GM12878 (cell line): ENCODE results near the gene FAM186B. TPM values are rescaled to one million over a fixed set of nuclear protein-coding genes. Genes with fewer than 3 reads are reported as not detected.

ENCODE experiments used
- ATAC-seq: fragments of 200-7000 bp; cut with Tn5 transposase; 3 replicates; pipeline ENCODE4 v1.9.1; 2020; ENCODE audit warnings: mild to moderate bottlenecking, moderate library complexity
- BruUV-seq: library from RNA; stranded (reverse); fragments of 400-500 nt; replicated peaks from 2 replicates; lab custom pipeline; 2021; lab: Mats Ljungman, UMichigan
- CTCF ChIA-PET: fragments of 300-600 bp; sonication (Branson Sonifier 250); formaldehyde crosslinking; extraction: SDS; loops from one replicate; lab custom pipeline; 2021; ENCODE audit warnings: inconsistent platforms; lab: Yijun Ruan, JAX
- POLR2A ChIA-PET: fragments of 350-600 bp; formaldehyde crosslinking; extraction: SDS; loops from one replicate; lab custom pipeline; 2021; ENCODE audit warnings: inconsistent platforms; lab: Charles Lee
- RAD21 ChIA-PET: fragments of 300-600 bp; sonication (Branson Sonifier 250); formaldehyde crosslinking; loops from one replicate; lab custom pipeline; 2023; ENCODE audit warnings: antibody characterized with exemption; ENCODE audit not compliant: unreplicated experiment; lab: Charles Lee
- SMC1A ChIA-PET: fragments of 300-600 bp; sonication (Branson Sonifier 250); formaldehyde crosslinking; loops from one replicate; lab custom pipeline; 2023; ENCODE audit not compliant: unreplicated experiment, uncharacterized antibody; lab: Charles Lee
- DNase-seq: peaks from one replicate; pipeline ENCODE4 v3.0.0-alpha.2; 2011; ENCODE audit warnings: low read depth, low spot score
- FAIRE-seq: peaks from 3 replicates; lab custom pipeline; 2011; peaks lifted over from hg19 to GRCh38; lab: Jason Lieb, UNC
- H2AFZ ChIP-seq: 2 replicates; pipeline ENCODE4 v1.6.0; 2011; ENCODE audit warnings: low read depth, low read length, control low read depth; ENCODE audit not compliant: control insufficient read depth
- H3K27ac ChIP-seq: 2 replicates; pipeline ENCODE4 v1.5.1; 2011; ENCODE audit warnings: control low read depth; ENCODE audit not compliant: control insufficient read depth, insufficient read depth
- H3K27me3 ChIP-seq, 2 experiments: replicated peaks in 1 of 2; 2 replicates each; pipeline versions ENCODE4 v1.6.0 to v1.6.1; 2011; ENCODE audit warnings: low read length in 1 of 2; ENCODE audit not compliant: control insufficient read depth in 2 of 2, insufficient read depth in 2 of 2
- H3K36me3 ChIP-seq, 2 experiments: 2 replicates each; pipeline ENCODE4 v1.5.1; 2011; ENCODE audit warnings: low read length in 1 of 2; ENCODE audit not compliant: control insufficient read depth in 2 of 2, insufficient read depth in 2 of 2
- H3K4me1 ChIP-seq: 2 replicates; pipeline ENCODE4 v1.6.1; 2011; ENCODE audit warnings: mild to moderate bottlenecking, low read length, moderate library complexity, mixed read lengths; ENCODE audit not compliant: control insufficient read depth, insufficient read depth
- H3K4me2 ChIP-seq: 2 replicates; pipeline ENCODE4 v1.6.0; 2011; ENCODE audit warnings: control low read depth; ENCODE audit not compliant: control insufficient read depth, insufficient read depth
- H3K4me3 ChIP-seq: fragments of 200-600 bp; sonication (generic); 2 replicates; pipeline ENCODE4 v1.5.1; 2016
- H3K79me2 ChIP-seq: 2 replicates; pipeline ENCODE4 v1.6.0; 2011; ENCODE audit warnings: low read length; ENCODE audit not compliant: control insufficient read depth, insufficient read depth
- H3K9ac ChIP-seq: 2 replicates; pipeline ENCODE4 v1.8.0; 2011; ENCODE audit warnings: low read length, control low read depth, mixed read lengths; ENCODE audit not compliant: control insufficient read depth, insufficient read depth
- H3K9me3 ChIP-seq: replicated peaks from 3 replicates; pipeline ENCODE4 v1.5.1; 2011; ENCODE audit warnings: mild to moderate bottlenecking, low read length; ENCODE audit not compliant: control insufficient read depth, insufficient read depth
- H4K20me1 ChIP-seq: 2 replicates; pipeline ENCODE4 v1.6.0; 2011; ENCODE audit not compliant: control insufficient read depth, insufficient read depth
- ETV6 ChIP-seq, 2 experiments: fragments of 450-650 bp in 1 of 2; IDR thresholded peaks in 1 of 2; conservative IDR thresholded peaks in 1 of 2; 2 replicates each; pipeline ENCODE4 v1.6.1; 2014; ENCODE audit warnings: antibody characterized with exemption in 1 of 2, borderline replicate concordance in 1 of 2, low read depth in 1 of 2, mild to moderate bottlenecking in 1 of 2, moderate library complexity in 1 of 2
- IRF4 ChIP-seq: IDR thresholded peaks from 2 replicates; pipeline ENCODE4 v1.6.1; 2011; ENCODE audit warnings: low read depth, low read length
- JUND ChIP-seq: IDR thresholded peaks from 2 replicates; pipeline ENCODE4 v1.6.1; 2012; ENCODE audit warnings: low read depth, mild to moderate bottlenecking, low read length, improper control_type of control experiment, moderate library complexity
- MYB ChIP-seq: fragments of 150-350 bp; IDR thresholded peaks from 2 replicates; pipeline ENCODE4 v1.6.1; 2014; ENCODE audit warnings: mild to moderate bottlenecking, low read depth, low read length, borderline replicate concordance
- NKRF ChIP-seq: fragments of 450-650 bp; conservative IDR thresholded peaks from 2 replicates; pipeline ENCODE4 v1.6.1; 2017; ENCODE audit warnings: mild to moderate bottlenecking, moderate library complexity
- PBX3 ChIP-seq: IDR thresholded peaks from 2 replicates; pipeline ENCODE4 v1.6.1; 2011; ENCODE audit warnings: mild to moderate bottlenecking, low read depth, low read length, moderate library complexity; ENCODE audit not compliant: insufficient replicate concordance
- ZNF217 ChIP-seq: fragments of 450-650 bp; IDR thresholded peaks from 2 replicates; pipeline ENCODE4 v1.6.1; 2017; ENCODE audit warnings: antibody characterized with exemption, mild to moderate bottlenecking
- WGBS: methylation state at CpG from one replicate; pipeline ENCODE4 v1.1.6; 2016; ENCODE audit warnings: low lambda C conversion rate; ENCODE audit not compliant: insufficient replicate concordance, insufficient coverage; ENCODE audit errors: missing lambda C conversion rate; 5-methylcytosine and 5-hydroxymethylcytosine counted together
- in situ Hi-C: fragments of 300-500 bp; cut with MboI; formaldehyde crosslinking; loops from 9 replicates; pipeline ENCODE4 v1.14.3; 2018; ENCODE audit warnings: mixed read lengths
- intact Hi-C: fragments of 100-400 bp; cut with micrococcal nuclease; formaldehyde crosslinking; loops from one replicate; pipeline ENCODE4 v1.14.2; 2022; ENCODE audit not compliant: unreplicated experiment
- polyA plus RNA-seq, 11 experiments: library from polyadenylated mRNA; depleted of rRNA in 4 of 11; unstranded in 6 of 11; stranded (reverse) in 5 of 11; fragments of >200 nt; fragmentation: Nextera tagmentation in 4 of 11; fragmentation: Illumina TruSeq in 1 of 11; extraction: Ambion mirVana in 4 of 11; extraction: Trizol in 1 of 11; gene quantifications; 1 replicate in 1 of 11; 2 replicates in 10 of 11; pipeline versions ENCODE4 v1.2.1 to v1.2.3, GENCODE V29; 2011 to 2016; ENCODE audit warnings: inconsistent platforms in 2 of 11, missing spikeins in 2 of 11, low read depth in 1 of 11
- total RNA-seq, 4 experiments: library from RNA; depleted of rRNA in 3 of 4; stranded (reverse); fragments of >200 nt in 3 of 4; fragmentation: Illumina TruSeq in 1 of 4; extraction: Trizol in 1 of 4; gene quantifications; 2 replicates each; pipeline versions ENCODE4 v1.2.1 to v1.2.3, GENCODE V29; 2013 to 2021
- TF ChIP-seq, protein P1 (sequence below): fragments of 450-650 bp; IDR thresholded peaks from 2 replicates; pipeline ENCODE4 v1.6.1; 2018; ENCODE audit warnings: mild to moderate bottlenecking, low read depth, moderate library complexity; ENCODE audit not compliant: partially characterized antibody

The FAM186B gene
- total and polyA plus RNA-seq, 10 of the 15 experiments (the other 5 are each of a cell fraction or from before 2014, with no cell fraction given) = 0.13 to 0.79 (median 0.51) TPM

GRCh38 chr12:49627752-49628360 lies 22.4 kb upstream of the FAM186B start:
- POLR2A ChIA-PET = interaction anchor here (0.7 to 1.3 kb wide), 3 partner anchors 76 to 207 kb away, joined by 3 to 4 read pairs (median 4); no protein-coding TSS in a partner anchor
- 94% methylated on average over 3 of the region's 3 CpGs for WGBS

More at GRCh38 chr12:49627752-49628360, 22.4 kb upstream of the FAM186B start:
- ATAC-seq (no peak), FAIRE-seq (no peak), DNase-seq (no peak)
- peaks cover 3% of the 10 kb centered on the region for H3K4me1 ChIP-seq
- TF ChIP-seq ETV6 (conservative IDR thresholded peaks at IDR 0.05 in 1 of 2, IDR thresholded peaks at IDR 0.05 in 1 of 2; ENCODE audit: borderline replicate concordance in 1 of 2, low read depth in 1 of 2) = no peak
- TF ChIP-seq IRF4 = no peak
- no peak for TF ChIP-seq NKRF
- TF ChIP-seq PBX3 = no peak
- TF ChIP-seq, protein P1, sequence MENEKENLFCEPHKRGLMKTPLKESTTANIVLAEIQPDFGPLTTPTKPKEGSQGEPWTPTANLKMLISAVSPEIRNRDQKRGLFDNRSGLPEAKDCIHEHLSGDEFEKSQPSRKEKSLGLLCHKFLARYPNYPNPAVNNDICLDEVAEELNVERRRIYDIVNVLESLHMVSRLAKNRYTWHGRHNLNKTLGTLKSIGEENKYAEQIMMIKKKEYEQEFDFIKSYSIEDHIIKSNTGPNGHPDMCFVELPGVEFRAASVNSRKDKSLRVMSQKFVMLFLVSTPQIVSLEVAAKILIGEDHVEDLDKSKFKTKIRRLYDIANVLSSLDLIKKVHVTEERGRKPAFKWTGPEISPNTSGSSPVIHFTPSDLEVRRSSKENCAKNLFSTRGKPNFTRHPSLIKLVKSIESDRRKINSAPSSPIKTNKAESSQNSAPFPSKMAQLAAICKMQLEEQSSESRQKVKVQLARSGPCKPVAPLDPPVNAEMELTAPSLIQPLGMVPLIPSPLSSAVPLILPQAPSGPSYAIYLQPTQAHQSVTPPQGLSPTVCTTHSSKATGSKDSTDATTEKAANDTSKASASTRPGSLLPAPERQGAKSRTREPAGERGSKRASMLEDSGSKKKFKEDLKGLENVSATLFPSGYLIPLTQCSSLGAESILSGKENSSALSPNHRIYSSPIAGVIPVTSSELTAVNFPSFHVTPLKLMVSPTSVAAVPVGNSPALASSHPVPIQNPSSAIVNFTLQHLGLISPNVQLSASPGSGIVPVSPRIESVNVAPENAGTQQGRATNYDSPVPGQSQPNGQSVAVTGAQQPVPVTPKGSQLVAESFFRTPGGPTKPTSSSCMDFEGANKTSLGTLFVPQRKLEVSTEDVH = no peak
- no peak for TF ChIP-seq ZNF217
- TF ChIP-seq MYB = no peak
- TF ChIP-seq JUND = no peak
- in situ Hi-C loops (no loop called here), intact Hi-C loops (no loop called here)
- RAD21 ChIA-PET = no interaction called here
- no peaks in the 10 kb centered on the region for H3K36me3 ChIP-seq
- H4K20me1 ChIP-seq = no peaks in the 10 kb centered on the region
- no peak overlapping the region for H3K27ac ChIP-seq
- H3K4me3 ChIP-seq = no peak overlapping the region
- SMC1A ChIA-PET = interaction anchor here (0.6 to 2.4 kb wide), 4 partner anchors 10 to 234 kb away, joined by 3 to 10 read pairs (median 4); no protein-coding TSS in a partner anchor
- H3K9me3 ChIP-seq = no peaks in the 10 kb centered on the region
- CTCF ChIA-PET = interaction anchor here (0.6 to 2.5 kb wide), 10 partner anchors 11 to 1292 kb away, joined by 3 to 12 read pairs (median 4); partner anchors contain the start of gene TMBIM6
- H3K9ac ChIP-seq = no peak overlapping the region
- no TSS peak for BruUV-seq
- no peaks in the 10 kb centered on the region for H3K27me3 ChIP-seq
- no peak overlapping the region for H3K4me2 ChIP-seq
- H3K79me2 ChIP-seq = no peaks in the 10 kb centered on the region
- no peak overlapping the region for H2AFZ ChIP-seq
